ENCODE data around the gene XIST. TPM values are rescaled to one million over a fixed set of nuclear protein-coding genes. Genes with fewer than 3 reads are reported as not detected.

XIST gene
- total and polyA plus RNA-seq, 10 donors = 0.05 to 448 (median 360) TPM

DNA sequence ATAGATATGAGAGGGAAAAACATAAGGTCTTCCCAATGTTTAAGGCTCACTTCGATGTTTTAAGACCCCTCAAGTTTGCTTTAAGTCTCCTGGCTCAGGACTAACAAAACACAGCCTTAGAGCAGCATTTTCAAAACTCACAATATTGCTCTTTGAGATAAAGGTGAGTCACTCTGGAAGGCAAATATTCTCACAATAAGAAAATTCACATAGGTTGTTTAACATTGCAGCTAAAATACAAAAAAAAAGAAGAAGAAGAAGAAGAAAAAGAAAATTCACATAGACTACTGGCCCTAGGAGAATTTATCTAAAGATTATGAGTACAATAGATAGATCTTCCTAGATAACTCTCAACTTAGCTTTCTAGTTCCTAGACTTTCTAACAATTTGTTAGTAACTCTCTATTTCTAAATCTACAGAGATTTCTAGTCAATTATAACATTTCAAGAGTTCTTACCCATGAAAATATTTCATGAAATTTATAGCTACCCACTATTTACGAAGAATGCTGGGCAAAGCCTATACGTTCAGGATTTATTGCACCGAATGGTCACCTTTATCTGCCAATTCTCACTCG lies 22.5 kb downstream of the XIST start:
- TF ChIP-seq POLR2AphosphoS5 (IDR thresholded peaks at IDR 0.05) (no peak), POLR2A (IDR thresholded peaks at IDR 0.05) (no peak)
- TF ChIP-seq, protein P1, sequence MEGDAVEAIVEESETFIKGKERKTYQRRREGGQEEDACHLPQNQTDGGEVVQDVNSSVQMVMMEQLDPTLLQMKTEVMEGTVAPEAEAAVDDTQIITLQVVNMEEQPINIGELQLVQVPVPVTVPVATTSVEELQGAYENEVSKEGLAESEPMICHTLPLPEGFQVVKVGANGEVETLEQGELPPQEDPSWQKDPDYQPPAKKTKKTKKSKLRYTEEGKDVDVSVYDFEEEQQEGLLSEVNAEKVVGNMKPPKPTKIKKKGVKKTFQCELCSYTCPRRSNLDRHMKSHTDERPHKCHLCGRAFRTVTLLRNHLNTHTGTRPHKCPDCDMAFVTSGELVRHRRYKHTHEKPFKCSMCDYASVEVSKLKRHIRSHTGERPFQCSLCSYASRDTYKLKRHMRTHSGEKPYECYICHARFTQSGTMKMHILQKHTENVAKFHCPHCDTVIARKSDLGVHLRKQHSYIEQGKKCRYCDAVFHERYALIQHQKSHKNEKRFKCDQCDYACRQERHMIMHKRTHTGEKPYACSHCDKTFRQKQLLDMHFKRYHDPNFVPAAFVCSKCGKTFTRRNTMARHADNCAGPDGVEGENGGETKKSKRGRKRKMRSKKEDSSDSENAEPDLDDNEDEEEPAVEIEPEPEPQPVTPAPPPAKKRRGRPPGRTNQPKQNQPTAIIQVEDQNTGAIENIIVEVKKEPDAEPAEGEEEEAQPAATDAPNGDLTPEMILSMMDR (IDR thresholded peaks at IDR 0.05 in 8 of 11, conservative IDR thresholded peaks at IDR 0.05 in 3 of 11) = no peak
- Histone ChIP-seq H3K27me3 (replicated peaks in 1 of 7) (no peaks in the 10 kb centered on the region), H3K27ac (no peak overlapping the region), H3K9me3 (no peaks in the 10 kb centered on the region), H3K4me3 (no peak overlapping the region), H3K4me1 (no peaks in the 10 kb centered on the region), H3K36me3 (peaks cover 0 to 96% (median 24%) of the 10 kb centered on the region in 6 donors)
- intact Hi-C loops (cut with DNase I; ENCODE audit: low total_unique reads) = no loop called here
- WGBS, 5 donors = 86 to 93% (median 91%) methylated on average over 5 of the region's 5 CpGs
- no peak for DNase-seq

DNA sequence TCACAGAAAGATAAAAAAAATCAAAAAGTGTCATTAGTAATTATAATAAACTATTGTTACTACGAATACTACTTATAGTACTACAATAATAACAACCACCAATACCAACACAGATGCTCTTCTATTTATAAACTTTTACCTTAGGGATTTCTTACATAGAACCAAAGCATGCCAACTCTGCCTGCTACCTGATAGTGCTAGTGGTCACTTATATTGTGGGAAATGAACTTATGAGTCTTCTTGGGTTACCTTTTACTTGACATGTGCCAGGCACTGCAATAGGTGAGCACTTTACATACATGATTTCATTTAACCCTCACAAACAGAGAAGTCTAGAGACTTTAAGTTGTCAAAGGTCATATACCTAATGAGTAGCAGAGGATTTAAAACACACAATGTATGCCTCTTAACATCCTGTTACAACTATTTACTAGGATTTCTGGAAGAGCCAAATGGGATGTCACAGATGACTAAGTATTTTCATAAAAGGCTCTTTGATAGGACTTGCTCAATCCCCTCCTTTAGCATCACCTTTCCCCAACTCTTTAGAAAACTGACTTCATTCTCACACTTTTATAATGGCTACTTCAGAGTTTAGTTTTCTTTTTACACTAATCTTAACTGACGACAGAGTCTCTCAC lies 24.3 kb downstream of the XIST start:
- peaks cover 0 to 98% (median 26%) of the 10 kb centered on the region in 6 donors for H3K36me3 ChIP-seq

DNA sequence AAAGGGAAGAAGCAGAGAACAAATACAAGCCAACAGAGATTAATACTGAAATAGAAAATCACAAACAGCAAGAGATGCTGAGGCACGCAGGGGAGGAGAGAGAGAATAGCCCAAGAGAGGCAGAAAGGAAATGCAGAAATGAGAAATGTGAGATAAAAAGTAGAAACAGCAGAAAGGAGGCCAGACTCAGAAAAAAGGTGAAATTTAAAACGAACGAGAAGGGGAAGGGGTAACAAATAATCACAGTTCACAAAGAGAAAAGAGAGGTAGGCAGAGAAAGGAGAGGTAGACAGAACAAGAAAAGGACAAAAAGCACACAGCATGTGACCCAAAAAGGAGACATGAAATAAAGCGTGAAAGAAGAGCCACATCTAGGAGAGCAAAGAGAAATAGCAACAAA lies 25.1 kb downstream of the XIST start:
- 76 to 92% (median 87%) methylated on average over 4 of the region's 4 CpGs for WGBS, 5 donors

More for the DNA sequence above, 24.3 kb downstream of the XIST start:
- Histone ChIP-seq H3K9me3 (no peaks in the 10 kb centered on the region), H3K4me3 (no peak overlapping the region), H3K27ac (no peak overlapping the region), H3K4me1 (no peaks in the 10 kb centered on the region), H3K27me3 (replicated peaks in 1 of 7) (no peaks in the 10 kb centered on the region)
- intact Hi-C loops (cut with DNase I; ENCODE audit: low total_unique reads) = no loop called here
- TF ChIP-seq POLR2AphosphoS5 (IDR thresholded peaks at IDR 0.05) (no peak), POLR2A (IDR thresholded peaks at IDR 0.05) (no peak)
- TF ChIP-seq, protein P1 (IDR thresholded peaks at IDR 0.05 in 8 of 11, conservative IDR thresholded peaks at IDR 0.05 in 3 of 11) = no peak
- DNase-seq = no peak
- 84 to 91% (median 88%) methylated on average over 2 of the region's 2 CpGs for WGBS, 5 donors

DNA sequence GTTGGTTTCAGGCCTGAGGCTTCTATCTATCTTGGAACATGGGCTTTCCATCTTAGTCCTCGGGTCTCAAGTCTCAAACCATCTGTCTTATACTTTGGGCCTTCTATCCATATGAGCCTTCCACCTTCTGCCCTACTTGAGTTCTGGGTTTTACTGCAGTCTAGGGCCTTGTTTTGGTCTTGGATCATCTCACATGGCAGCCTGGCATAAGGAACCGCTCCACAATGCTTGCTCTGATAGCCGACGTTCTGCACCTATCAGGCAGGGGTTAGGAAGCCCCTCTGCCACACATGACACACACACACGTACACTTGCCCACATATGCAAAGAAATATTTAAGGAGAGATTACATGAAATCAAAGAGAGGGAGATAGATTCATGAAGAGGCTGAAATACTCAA lies 25.5 kb downstream of the XIST start:
- Histone ChIP-seq H3K27me3 (replicated peaks in 1 of 7) (no peaks in the 10 kb centered on the region), H3K9me3 (no peaks in the 10 kb centered on the region), H3K4me1 (no peaks in the 10 kb centered on the region), H3K4me3 (no peak overlapping the region), H3K27ac (no peak overlapping the region), H3K36me3 (peaks cover 0 to 98% (median 26%) of the 10 kb centered on the region in 6 donors)
- DNase-seq = no peak
- intact Hi-C loops (cut with DNase I; ENCODE audit: low total_unique reads) = no loop called here
- WGBS, 5 donors = 81 to 89% (median 86%) methylated on average over 5 of the region's 5 CpGs
- no peak for TF ChIP-seq POLR2A (IDR thresholded peaks at IDR 0.05)
- TF ChIP-seq, protein P1 (IDR thresholded peaks at IDR 0.05 in 8 of 11, conservative IDR thresholded peaks at IDR 0.05 in 3 of 11) = no peak
- no peak for TF ChIP-seq POLR2AphosphoS5 (IDR thresholded peaks at IDR 0.05)

More for the DNA sequence above, 25.1 kb downstream of the XIST start:
- intact Hi-C loops (cut with DNase I; ENCODE audit: low total_unique reads) = no loop called here
- TF ChIP-seq POLR2A (IDR thresholded peaks at IDR 0.05) = no peak
- H3K27me3 ChIP-seq (replicated peaks in 1 of 7) = no peaks in the 10 kb centered on the region
- no peak overlapping the region for H3K4me3 ChIP-seq
- no peak overlapping the region for H3K27ac ChIP-seq
- H3K36me3 ChIP-seq = peaks cover 0 to 98% (median 26%) of the 10 kb centered on the region in 6 donors
- no peaks in the 10 kb centered on the region for H3K9me3 ChIP-seq
- DNase-seq = no peak
- no peaks in the 10 kb centered on the region for H3K4me1 ChIP-seq
